Measurements from ENCODE around the gene CTNND2.

DNA sequence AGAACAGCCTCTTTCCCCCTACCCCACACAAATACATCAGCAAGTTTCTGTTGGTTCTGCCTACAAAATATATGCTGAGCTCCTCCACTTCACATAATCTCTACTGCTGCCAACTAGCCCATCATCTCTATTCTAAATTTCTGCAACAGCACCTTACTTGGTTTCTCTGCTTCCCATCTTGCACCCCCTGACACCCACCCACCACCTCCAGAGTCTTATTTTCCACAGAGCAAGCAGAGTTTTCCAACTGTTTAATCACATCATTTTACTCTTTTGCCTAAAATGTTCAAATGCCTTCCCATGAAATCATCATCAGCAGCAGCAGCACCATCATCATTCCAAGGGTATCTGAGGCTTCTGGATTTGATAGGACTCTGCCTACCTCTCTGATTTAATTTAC lies 295.7 kb downstream of the CTNND2 start:
- TF ChIP-seq CTCF (IDR thresholded peaks at IDR 0.05; ENCODE audit: low read depth, low read length, poor library complexity, severe bottlenecking), result no peak
- no peak for TF ChIP-seq EZH2phosphoT487 (IDR thresholded peaks at IDR 0.05; ENCODE audit: borderline replicate concordance, low read length)

Data from DOHH2 (cell line).